K562 (cell line): ENCODE data around the gene MED22. TPM values are rescaled to one million over a fixed set of nuclear protein-coding genes. Genes with fewer than 3 reads are reported as not detected.
A peak's percentile ranks its signal among the peaks of the same experiment; 100 is the strongest.

Experiments
- ATAC-seq: fragments of 200-7000 bp; cut with Tn5 transposase; 3 replicates; pipeline ENCODE4 v1.9.1; 2020; ENCODE audit warnings: moderate library complexity
- BruUV-seq: library from RNA; stranded (reverse); fragments of 400-500 nt; replicated peaks from 2 replicates; lab custom pipeline; 2021; lab: Mats Ljungman, UMichigan
- CTCF ChIA-PET: fragments of 300-600 bp; formaldehyde crosslinking; extraction: SDS; loops from one replicate; lab custom pipeline; 2021; ENCODE audit warnings: low intra/inter-chr PET ratio; lab: Yijun Ruan, JAX
- POLR2A ChIA-PET: fragments of 300-600, 350-650 bp; sonication (Branson Sonifier 250); formaldehyde crosslinking; extraction: SDS; loops from one replicate; lab custom pipeline; 2021; ENCODE audit warnings: antibody characterized with exemption, inconsistent platforms; lab: Yijun Ruan, JAX
- DNase-seq, 4 experiments: peaks; one replicate each; pipeline versions ENCODE4 v3.0.0 to v3.0.0-alpha.2; 2011 to 2018; ENCODE audit warnings: low spot score in 3 of 4, mixed read lengths in 3 of 4; ENCODE audit errors: extremely low read depth in 1 of 4
- FAIRE-seq: peaks from 2 replicates; lab custom pipeline; 2011; peaks lifted over from hg19 to GRCh38; lab: Jason Lieb, UNC
- H2AFZ ChIP-seq: 2 replicates; pipeline ENCODE4 v1.6.0; 2011; ENCODE audit warnings: low read depth, low read length, control low read depth, inconsistent platforms
- H3K27ac ChIP-seq: fragments of 200-600 bp; 3 replicates; pipeline ENCODE4 v1.8.0; 2011; ENCODE audit warnings: low read depth, mild to moderate bottlenecking, control low read depth, inconsistent platforms, low read length, moderate library complexity, mixed read lengths; ENCODE audit errors: extremely low read depth
- H3K27me3 ChIP-seq, 2 experiments: fragments of 300-600 bp in 1 of 2; 2 replicates in 1 of 2; 3 replicates in 1 of 2; pipeline versions ENCODE4 v1.6.0 to v1.8.0; 2011; ENCODE audit warnings: inconsistent platforms in 2 of 2, low read length in 2 of 2, mild to moderate bottlenecking in 1 of 2, mixed read lengths in 1 of 2, moderate library complexity in 1 of 2; ENCODE audit not compliant: control insufficient read depth in 2 of 2, insufficient read depth in 2 of 2
- H3K36me3 ChIP-seq: fragments of 300-600 bp; 3 replicates; pipeline ENCODE4 v1.8.0; 2011; ENCODE audit warnings: mild to moderate bottlenecking, low read length, inconsistent platforms; ENCODE audit not compliant: control insufficient read depth, insufficient read depth
- H3K4me1 ChIP-seq, 2 experiments: fragments of 200-600 bp in 1 of 2; replicated peaks in 1 of 2; 2 replicates in 1 of 2; 3 replicates in 1 of 2; pipeline versions ENCODE4 v1.5.1 to v1.8.0; 2011; ENCODE audit warnings: inconsistent platforms in 2 of 2, low read length in 2 of 2, mild to moderate bottlenecking in 1 of 2, mixed read lengths in 1 of 2, moderate library complexity in 1 of 2; ENCODE audit not compliant: control insufficient read depth in 2 of 2, insufficient read depth in 2 of 2
- H3K4me2 ChIP-seq: 2 replicates; pipeline ENCODE4 v1.6.1; 2011; ENCODE audit warnings: low read length, control low read depth, inconsistent platforms, mixed read lengths; ENCODE audit not compliant: insufficient read depth
- H3K4me3 ChIP-seq: fragments of 200-600 bp; sonication (generic), shearing (Covaris generic); 2 replicates; pipeline ENCODE4 v1.5.1; 2016; ENCODE audit warnings: control low read depth, inconsistent platforms
- H3K79me2 ChIP-seq: fragments of 200-600 bp; 3 replicates; pipeline ENCODE4 v1.8.0; 2011; ENCODE audit warnings: low read length, inconsistent platforms; ENCODE audit not compliant: control insufficient read depth, insufficient read depth
- H3K9ac ChIP-seq, 2 experiments: 2 replicates each; pipeline versions ENCODE4 v1.6.0 to v1.6.1; 2011; ENCODE audit warnings: low read depth in 2 of 2, low read length in 2 of 2, control low read depth in 1 of 2, inconsistent platforms in 1 of 2, mild to moderate bottlenecking in 1 of 2, mixed read lengths in 1 of 2; ENCODE audit not compliant: insufficient read depth in 1 of 2
- H3K9me1 ChIP-seq: one replicate; pipeline ENCODE4 v1.6.0; 2011; ENCODE audit warnings: inconsistent platforms, mild to moderate bottlenecking, low read length, moderate library complexity; ENCODE audit not compliant: control insufficient read depth, insufficient read depth
- H3K9me3 ChIP-seq: replicated peaks from 2 replicates; pipeline ENCODE4 v1.5.1; 2011; ENCODE audit warnings: low read depth, low read length, inconsistent platforms; ENCODE audit not compliant: control insufficient read depth, insufficient read depth
- H4K20me1 ChIP-seq: replicated peaks from 2 replicates; pipeline ENCODE4 v1.6.1; 2011; ENCODE audit warnings: low read length, inconsistent platforms, mixed read lengths; ENCODE audit not compliant: control insufficient read depth, insufficient read depth
- ETS2 ChIP-seq: IDR thresholded peaks from 2 replicates; pipeline ENCODE4 v1.6.1; 2016; ENCODE audit warnings: borderline replicate concordance, missing genetic modification characterization, mild to moderate bottlenecking, moderate library complexity, missing compliant biosample characterization; ENCODE audit not compliant: poor library complexity, severe bottlenecking
- MCM2 ChIP-seq: fragments of 450-650 bp; IDR thresholded peaks from 2 replicates; pipeline ENCODE4 v1.6.1; 2017; ENCODE audit warnings: low read depth, mild to moderate bottlenecking
- POLR2G ChIP-seq: fragments of 200-400 bp; formaldehyde crosslinking; IDR thresholded peaks from 2 replicates; pipeline ENCODE4 v1.6.1; 2017; ENCODE audit warnings: low read depth, mild to moderate bottlenecking, antibody characterized with exemption, low read length, moderate library complexity
- WGBS: fragments of 100-300 bp; shearing (Covaris generic); methylation state at CpG from one replicate; pipeline ENCODE4 v1.1.6; 2016; ENCODE audit warnings: low coverage, mixed read lengths; ENCODE audit not compliant: insufficient coverage; ENCODE audit errors: missing lambda C conversion rate; 5-methylcytosine and 5-hydroxymethylcytosine counted together
- in situ Hi-C: fragments of 300-500 bp; cut with MboI; formaldehyde crosslinking; loops from 4 replicates; pipeline ENCODE4 v1.15.0; 2018; ENCODE audit warnings: inconsistent platforms, mixed read lengths
- intact Hi-C: fragments of 100-400 bp; cut with micrococcal nuclease; formaldehyde crosslinking; loops from 2 replicates; pipeline ENCODE4 v1.14.2; 2022
- polyA plus RNA-seq, 8 experiments: library from polyadenylated mRNA; depleted of rRNA in 4 of 8; stranded (reverse) in 5 of 8; unstranded in 3 of 8; fragments of >200 nt; fragmentation: Nextera tagmentation in 2 of 8; fragmentation: Illumina TruSeq in 1 of 8; extraction: Ambion mirVana in 2 of 8; extraction: Trizol in 1 of 8; gene quantifications; 2 replicates each; pipeline versions ENCODE4 v1.2.1 to v1.2.3, GENCODE V29; 2011 to 2014; ENCODE audit warnings: inconsistent platforms in 1 of 8, missing spikeins in 1 of 8
- total RNA-seq, 7 experiments: library from RNA; depleted of rRNA in 6 of 7; stranded (reverse); fragments of >200 nt in 6 of 7; fragmentation: Illumina TruSeq in 2 of 7; extraction: Trizol in 2 of 7; gene quantifications; 2 replicates each; pipeline versions ENCODE4 v1.2.1 to v1.2.3, GENCODE V29; 2011 to 2021; ENCODE audit warnings: low replicate concordance in 1 of 7

The MED22 gene
- total and polyA plus RNA-seq, 9 of the 15 experiments (the other 6 are each of a cell fraction or from before 2014, with no cell fraction given), result 0.73 to 35.6 (median 22.3) TPM

GRCh38 chr9:133331221-133331620 is 16.7 kb downstream of the MED22 start:
- no peak overlapping the region for H3K4me3 ChIP-seq
- DNase-seq (no peak), ATAC-seq (no peak), FAIRE-seq (no peak)
- TF ChIP-seq MCM2 (no peak), ETS2 (tag) (no peak), POLR2G (peak; percentile 45; the same call in 1 of the 2 replicates)
- H3K27ac ChIP-seq, result no peak overlapping the region
- BruUV-seq, result TSS peak; percentile 3
- H2AFZ ChIP-seq, result no peak overlapping the region
- intact Hi-C loops, result no loop called here
- peak overlapping the region in 1 of 2 experiments; percentile 59; a peak in 1 of 4 replicates for H3K9ac ChIP-seq
- no peaks in the 10 kb centered on the region; a peak in 1 of 5 replicates for H3K27me3 ChIP-seq
- ChIA-PET POLR2A (interaction anchor here (0.6 to 3.1 kb wide), 11 partner anchors 8 to 264 kb away, joined by 3 to 16 read pairs (median 4); partner anchors contain the start of genes MED22 and RPL7A), CTCF (no interaction called here)
- in situ Hi-C loops, result loop anchor here (5.0 kb wide), 1 partner anchor 144 kb away; no protein-coding TSS in a partner anchor
- peaks cover 52% of the 10 kb centered on the region for H3K36me3 ChIP-seq
- H3K79me2 ChIP-seq, result peaks cover 35% of the 10 kb centered on the region
- H4K20me1 ChIP-seq, result peaks cover 4% of the 10 kb centered on the region; the same call in 1 of the 2 replicates
- peaks cover 4 to 34% of the 10 kb centered on the region in 2 experiments; a peak in 4 of 5 replicates for H3K4me1 ChIP-seq
- 92% methylated on average over 18 of the region's 19 CpGs for WGBS
- no peak overlapping the region for H3K4me2 ChIP-seq
- 0 out of 2 replicates have a peak, but pooled peaks cover 1% of the 10 kb centered on the region for H3K9me3 ChIP-seq
- no peaks in the 10 kb centered on the region for H3K9me1 ChIP-seq
